Measurements from ENCODE around the gene MRPS18C. TPM values are rescaled to one million over a fixed set of nuclear protein-coding genes. Genes with fewer than 3 reads are reported as not detected.

The MRPS18C gene
- polyA plus RNA-seq, 3 donors = 13.6 to 70.5 (median 42.4) TPM

DNA sequence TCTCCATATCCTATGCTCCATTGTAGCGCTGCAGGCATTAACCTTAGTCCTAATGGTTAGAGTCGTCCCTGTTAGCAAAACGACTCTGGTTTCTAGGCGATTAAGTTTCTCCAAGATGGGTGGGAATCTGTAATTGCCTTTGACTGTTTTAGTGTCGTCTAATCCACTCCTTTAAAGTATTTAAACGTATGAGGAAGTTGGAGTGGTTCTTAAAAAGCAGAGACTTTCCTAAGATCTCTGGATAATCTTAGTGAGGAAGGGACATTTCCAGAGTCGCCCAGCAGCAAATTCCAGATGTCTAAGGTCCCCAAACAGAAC is 285 bp downstream of the MRPS18C start:
- H3K9ac ChIP-seq (ENCODE audit: insufficient read depth, low read length, poor library complexity, severe bottlenecking) = peak overlapping the region; percentile 94
- intact Hi-C loops (cut with micrococcal nuclease) = loop anchor here (10.0 kb wide), 2 partner anchors 171 to 421 kb away; partner anchors contain the start of genes COPS4 (in 1 of the 2) and COQ2 (in 1 of the 2)
- peak overlapping the region; percentile 98 to 100 (median 100) for H3K27ac Mint-ChIP-seq
- peak overlapping the region; percentile 89 for H2AFZ ChIP-seq (ENCODE audit: insufficient read depth, low read depth, low read length, poor library complexity, severe bottlenecking)
- H3K4me3 ChIP-seq (replicated peaks in 1 of 3; ENCODE audit: low read depth in 2 of 3, low read length in 3 of 3) = peak overlapping the region; percentile 94 to 97 (median 95)
- H3K27me3 Mint-ChIP-seq (ENCODE audit: low read depth in 3 of 3) = peaks cover 0 to 3% (median 1%) of the 10 kb centered on the region in 3 donors
- WGBS (ENCODE audit: insufficient coverage) = 0% methylated on average over 1 of the region's 7 CpGs
- no peaks in the 10 kb centered on the region for H3K9me3 ChIP-seq (replicated peaks in 1 of 2; ENCODE audit: control insufficient read depth in 1 of 2, insufficient read depth in 1 of 2, low read length in 2 of 2)
- DNase-seq = no peak
- TF ChIP-seq, protein P1, sequence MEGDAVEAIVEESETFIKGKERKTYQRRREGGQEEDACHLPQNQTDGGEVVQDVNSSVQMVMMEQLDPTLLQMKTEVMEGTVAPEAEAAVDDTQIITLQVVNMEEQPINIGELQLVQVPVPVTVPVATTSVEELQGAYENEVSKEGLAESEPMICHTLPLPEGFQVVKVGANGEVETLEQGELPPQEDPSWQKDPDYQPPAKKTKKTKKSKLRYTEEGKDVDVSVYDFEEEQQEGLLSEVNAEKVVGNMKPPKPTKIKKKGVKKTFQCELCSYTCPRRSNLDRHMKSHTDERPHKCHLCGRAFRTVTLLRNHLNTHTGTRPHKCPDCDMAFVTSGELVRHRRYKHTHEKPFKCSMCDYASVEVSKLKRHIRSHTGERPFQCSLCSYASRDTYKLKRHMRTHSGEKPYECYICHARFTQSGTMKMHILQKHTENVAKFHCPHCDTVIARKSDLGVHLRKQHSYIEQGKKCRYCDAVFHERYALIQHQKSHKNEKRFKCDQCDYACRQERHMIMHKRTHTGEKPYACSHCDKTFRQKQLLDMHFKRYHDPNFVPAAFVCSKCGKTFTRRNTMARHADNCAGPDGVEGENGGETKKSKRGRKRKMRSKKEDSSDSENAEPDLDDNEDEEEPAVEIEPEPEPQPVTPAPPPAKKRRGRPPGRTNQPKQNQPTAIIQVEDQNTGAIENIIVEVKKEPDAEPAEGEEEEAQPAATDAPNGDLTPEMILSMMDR (IDR thresholded peaks at IDR 0.05) = no peak
- H3K36me3 ChIP-seq (replicated peaks in 1 of 2; ENCODE audit: control insufficient read depth in 1 of 2, insufficient read depth in 2 of 2, low read length in 2 of 2) = peaks cover 38 to 69% of the 10 kb centered on the region in 2 donors
- H3K4me1 Mint-ChIP-seq = peaks cover 27% of the 10 kb centered on the region
- H3K4me1 ChIP-seq (ENCODE audit: control insufficient read depth in 1 of 2, insufficient read depth in 2 of 2, low read length in 2 of 2) = peaks cover 21 to 31% of the 10 kb centered on the region in 2 donors
- H3K27ac ChIP-seq (ENCODE audit: low read depth in 1 of 2, low read length in 2 of 2) = peak overlapping the region; percentile 99
- H4K20me1 ChIP-seq (ENCODE audit: insufficient read depth, low read length) = no peaks in the 10 kb centered on the region
- H3K9me3 Mint-ChIP-seq = no peaks in the 10 kb centered on the region
- peak overlapping the region; percentile 84 for H3K4me2 ChIP-seq (replicated peaks; ENCODE audit: extremely low read depth, low read length, poor library complexity, severe bottlenecking)
- peak overlapping the region; percentile 96 to 98 for H3K4me3 Mint-ChIP-seq
- peaks cover 59 to 66% of the 10 kb centered on the region in 2 donors for H3K36me3 Mint-ChIP-seq
- peaks cover 72% of the 10 kb centered on the region for H3K79me2 ChIP-seq (ENCODE audit: insufficient read depth, low read length)
- H3K27me3 ChIP-seq (ENCODE audit: control insufficient read depth in 2 of 2, insufficient read depth in 2 of 2, low read length in 2 of 2) = no peaks in the 10 kb centered on the region

DNA sequence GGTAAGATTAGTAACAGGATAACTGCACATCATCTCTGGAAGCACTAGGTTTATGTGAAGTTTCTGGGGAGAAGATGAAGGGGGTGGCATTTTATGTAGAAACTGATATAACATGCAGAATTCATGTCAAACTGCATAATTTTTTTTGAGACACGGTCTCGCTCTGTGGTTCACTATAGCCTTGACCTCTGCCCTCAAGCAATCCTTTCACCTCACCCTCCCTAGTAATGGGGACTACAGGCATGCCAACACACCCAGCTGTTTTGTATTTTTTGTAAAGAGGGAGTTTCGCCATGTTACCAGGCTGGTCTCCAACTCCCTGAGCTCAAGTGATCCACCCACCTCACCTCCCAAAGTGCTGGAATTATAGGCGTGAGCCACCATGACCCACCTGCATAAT is 17.6 kb downstream of the MRPS18C start:
- H3K27ac ChIP-seq (ENCODE audit: low read depth in 1 of 2, low read length in 2 of 2) = no peak overlapping the region
- no peaks in the 10 kb centered on the region for H4K20me1 ChIP-seq (ENCODE audit: insufficient read depth, low read length)
- Mint-ChIP-seq H3K4me3 (no peak overlapping the region), H3K27me3 (ENCODE audit: low read depth in 3 of 3) (no peaks in the 10 kb centered on the region), H3K36me3 (peaks cover 50 to 65% of the 10 kb centered on the region in 2 donors), H3K4me1 (no peaks in the 10 kb centered on the region), H3K27ac (no peak overlapping the region), H3K9me3 (no peaks in the 10 kb centered on the region)
- no peak overlapping the region for H3K9ac ChIP-seq (ENCODE audit: insufficient read depth, low read length, poor library complexity, severe bottlenecking)
- no peaks in the 10 kb centered on the region for H3K4me1 ChIP-seq (ENCODE audit: control insufficient read depth in 1 of 2, insufficient read depth in 2 of 2, low read length in 2 of 2)
- H3K36me3 ChIP-seq (replicated peaks in 1 of 2; ENCODE audit: control insufficient read depth in 1 of 2, insufficient read depth in 2 of 2, low read length in 2 of 2) = peaks cover 13 to 58% of the 10 kb centered on the region in 2 donors
- no CpG with 5 or more reads among the region's 4 CpGs for whole genome bisulfite sequencing (ENCODE audit: insufficient coverage)
- H3K79me2 ChIP-seq (ENCODE audit: insufficient read depth, low read length) = no peaks in the 10 kb centered on the region
- intact Hi-C loops (cut with micrococcal nuclease) = no loop called here
- H3K27me3 ChIP-seq (ENCODE audit: control insufficient read depth in 2 of 2, insufficient read depth in 2 of 2, low read length in 2 of 2) = no peaks in the 10 kb centered on the region
- H2AFZ ChIP-seq (ENCODE audit: insufficient read depth, low read depth, low read length, poor library complexity, severe bottlenecking) = no peak overlapping the region
- no peak for DNase-seq
- H3K9me3 ChIP-seq (replicated peaks in 1 of 2; ENCODE audit: control insufficient read depth in 1 of 2, insufficient read depth in 1 of 2, low read length in 2 of 2) = no peaks in the 10 kb centered on the region
- TF ChIP-seq, protein P1 (IDR thresholded peaks at IDR 0.05) = no peak
- no peak overlapping the region for H3K4me2 ChIP-seq (replicated peaks; ENCODE audit: extremely low read depth, low read length, poor library complexity, severe bottlenecking)
- H3K4me3 ChIP-seq (replicated peaks in 1 of 3; ENCODE audit: low read depth in 2 of 3, low read length in 3 of 3) = no peak overlapping the region

Measured in CD14-positive monocyte (primary cell).